Neuronal stem cell (in vitro differentiated cells): Measurements from ENCODE around the gene RXYLT1.
"Not testable (repeated sequence)": the region's sequence is repeated elsewhere in the genome, so short reads cannot be mapped to it uniquely, and the experiment has no call there.

Source experiments
- DNase-seq: peaks from one replicate; pipeline ENCODE4 v3.0.0-alpha.2; 2013; ENCODE audit warnings: low spot score
- H2AFZ ChIP-seq: one replicate; pipeline ENCODE4 v1.6.1; 2013; ENCODE audit warnings: mild to moderate bottlenecking, low read length, inconsistent platforms
- H2AK5ac ChIP-seq: 2 replicates; pipeline ENCODE4 v1.6.1; 2013; ENCODE audit warnings: low read depth, mild to moderate bottlenecking, inconsistent platforms, low read length, moderate library complexity, mixed read lengths
- H2BK120ac ChIP-seq: 2 replicates; pipeline ENCODE4 v1.6.1; 2013; ENCODE audit warnings: low read depth, mild to moderate bottlenecking, inconsistent platforms, low read length, moderate library complexity, mixed read lengths
- H2BK12ac ChIP-seq: one replicate; pipeline ENCODE4 v1.6.1; 2013; ENCODE audit warnings: low read length, inconsistent platforms
- H2BK15ac ChIP-seq: 2 replicates; pipeline ENCODE4 v1.6.1; 2013; ENCODE audit warnings: mild to moderate bottlenecking, low read length, inconsistent platforms, mixed read lengths
- H2BK5ac ChIP-seq: one replicate; pipeline ENCODE4 v1.6.1; 2013; ENCODE audit warnings: inconsistent platforms, mild to moderate bottlenecking, low read length, moderate library complexity
- H3K14ac ChIP-seq: one replicate; pipeline ENCODE4 v1.6.1; 2013; ENCODE audit warnings: low read length, inconsistent platforms
- H3K18ac ChIP-seq: 2 replicates; pipeline ENCODE4 v1.6.1; 2013; ENCODE audit warnings: low read length, inconsistent platforms
- H3K23ac ChIP-seq: 2 replicates; pipeline ENCODE4 v1.6.1; 2013; ENCODE audit warnings: low read depth, mild to moderate bottlenecking, mixed read lengths, low read length, inconsistent platforms; ENCODE audit not compliant: poor library complexity
- H3K27ac ChIP-seq: replicated peaks from 3 replicates; pipeline ENCODE4 v1.5.1; 2013; ENCODE audit warnings: low read length, inconsistent platforms
- H3K27me3 ChIP-seq, 3 experiments: 2 replicates each; pipeline ENCODE4 v1.6.1; 2013; ENCODE audit warnings: low read length in 3 of 3, mild to moderate bottlenecking in 2 of 3, inconsistent platforms in 1 of 3, low read depth in 1 of 3, mixed read lengths in 1 of 3, moderate library complexity in 1 of 3; ENCODE audit not compliant: control insufficient read depth in 3 of 3, insufficient read depth in 3 of 3
- H3K36me3 ChIP-seq, 2 donors: replicated peaks in 1 of 2; 2 replicates each; pipeline ENCODE4 v1.6.1; 2013; ENCODE audit warnings: low read length in 2 of 2; ENCODE audit not compliant: control insufficient read depth in 2 of 2, insufficient read depth in 2 of 2
- H3K4ac ChIP-seq: 2 replicates; pipeline ENCODE4 v1.6.1; 2013; ENCODE audit warnings: inconsistent platforms, mild to moderate bottlenecking, low read length, moderate library complexity
- H3K4me1 ChIP-seq, 2 donors: 1 replicate in 1 of 2; 2 replicates in 1 of 2; pipeline ENCODE4 v1.6.1; 2013; ENCODE audit warnings: low read length in 2 of 2, low read depth in 1 of 2; ENCODE audit not compliant: control insufficient read depth in 2 of 2, insufficient read depth in 1 of 2
- H3K4me2 ChIP-seq: one replicate; pipeline ENCODE4 v1.6.1; 2013; ENCODE audit warnings: mild to moderate bottlenecking, low read length, inconsistent platforms; ENCODE audit not compliant: insufficient read depth, poor library complexity, severe bottlenecking
- H3K4me3 ChIP-seq, 2 donors: 2 replicates each; pipeline ENCODE4 v1.5.1; 2013; ENCODE audit warnings: low read length in 2 of 2, mild to moderate bottlenecking in 2 of 2, inconsistent platforms in 1 of 2, moderate library complexity in 1 of 2
- H3K79me1 ChIP-seq: one replicate; pipeline ENCODE4 v1.6.1; 2013; ENCODE audit warnings: low read depth, mild to moderate bottlenecking, inconsistent platforms, low read length, moderate library complexity
- H3K9ac ChIP-seq: one replicate; pipeline ENCODE4 v1.6.1; 2013; ENCODE audit warnings: mild to moderate bottlenecking, low read depth, low read length, inconsistent platforms; ENCODE audit not compliant: poor library complexity
- H3K9me3 ChIP-seq, 2 donors: replicated peaks in 1 of 2; 2 replicates each; pipeline versions ENCODE3 to v1.6.1; 2013; ENCODE audit warnings: low read length in 2 of 2, mild to moderate bottlenecking in 2 of 2, inconsistent platforms in 1 of 2, low read depth in 1 of 2, mixed read lengths in 1 of 2, moderate library complexity in 1 of 2; ENCODE audit not compliant: control insufficient read depth in 2 of 2, insufficient read depth in 1 of 2
- H4K8ac ChIP-seq: one replicate; pipeline ENCODE4 v1.6.1; 2013; ENCODE audit warnings: low read depth, mild to moderate bottlenecking, inconsistent platforms, low read length, moderate library complexity
- H4K91ac ChIP-seq: one replicate; pipeline ENCODE4 v1.6.1; 2013; ENCODE audit warnings: low read length, low read depth, mild to moderate bottlenecking, inconsistent platforms; ENCODE audit not compliant: poor library complexity
- WGBS, 2 donors: extraction: QIAGEN DNeasy Blood & Tissue Kit; methylation state at CpG; one replicate each; pipeline ENCODE4 v1.1.7; 2013; ENCODE audit warnings: missing lambda C conversion rate in 2 of 2, mixed read lengths in 1 of 2; ENCODE audit not compliant: insufficient read length in 2 of 2, insufficient replicate concordance in 1 of 2; ENCODE audit errors: extremely low coverage in 2 of 2; 5-methylcytosine and 5-hydroxymethylcytosine counted together

Gene RXYLT1

GRCh38 chr12:63838411-63838810 is 58.7 kb downstream of the RXYLT1 start:
- H3K4me2 ChIP-seq = no peak overlapping the region
- no peak overlapping the region for H3K4ac ChIP-seq
- H3K27ac ChIP-seq = no peak overlapping the region
- H3K18ac ChIP-seq = no peak overlapping the region
- no peak overlapping the region for H2AK5ac ChIP-seq
- H2BK5ac ChIP-seq = no peak overlapping the region
- no peak for DNase-seq
- no peak overlapping the region for H3K14ac ChIP-seq
- no peak overlapping the region for H3K23ac ChIP-seq
- H2BK12ac ChIP-seq = no peak overlapping the region
- no peaks in the 10 kb centered on the region for H3K9me3 ChIP-seq
- H3K36me3 ChIP-seq = no peaks in the 10 kb centered on the region
- no peak overlapping the region for H4K91ac ChIP-seq
- H2BK15ac ChIP-seq = no peak overlapping the region
- H2AFZ ChIP-seq = no peak overlapping the region
- no peaks in the 10 kb centered on the region for H3K27me3 ChIP-seq
- H3K4me1 ChIP-seq = peaks cover 0 to 2% of the 10 kb centered on the region in 2 donors
- no peak overlapping the region for H4K8ac ChIP-seq
- H3K79me1 ChIP-seq = no peaks in the 10 kb centered on the region
- WGBS, 2 donors = no CpG with 5 or more reads among the region's 9 CpGs
- no peak overlapping the region for H3K4me3 ChIP-seq
- H3K9ac ChIP-seq = no peak overlapping the region
- no peak overlapping the region for H2BK120ac ChIP-seq

- Histone ChIP-seq H3K4me2 (no peak overlapping the region), H3K27ac (no peak overlapping the region), H3K9ac (no peak overlapping the region), H3K14ac (no peak overlapping the region), H3K4me1 (peaks cover 0 to 2% of the 10 kb centered on the region in 2 donors), H2BK120ac (no peak overlapping the region), H2AFZ (no peak overlapping the region), H3K79me1 (no peaks in the 10 kb centered on the region), H3K27me3 (no peaks in the 10 kb centered on the region), H2BK15ac (no peak overlapping the region), H2BK12ac (no peak overlapping the region), H4K91ac (no peak overlapping the region), H4K8ac (no peak overlapping the region), H2AK5ac (no peak overlapping the region), H3K4ac (no peak overlapping the region), H3K23ac (no peak overlapping the region), H3K4me3 (no peak overlapping the region), H3K9me3 (no peaks in the 10 kb centered on the region), H2BK5ac (no peak overlapping the region), H3K18ac (no peak overlapping the region), H3K36me3 (no peaks in the 10 kb centered on the region)
- no peak for DNase-seq
- WGBS, 2 donors = no CpG with 5 or more reads among the region's 3 CpGs
These were observed 61.3 kb downstream of the RXYLT1 start for GRCh38 chr12:63841011-63841410.

- Histone ChIP-seq H2AK5ac (no peak overlapping the region), H3K27me3 (no peaks in the 10 kb centered on the region), H4K91ac (no peak overlapping the region), H4K8ac (no peak overlapping the region), H3K9me3 (no peaks in the 10 kb centered on the region), H2BK5ac (no peak overlapping the region), H2BK15ac (no peak overlapping the region), H3K4me1 (peaks cover 2 to 3% of the 10 kb centered on the region in 2 donors), H3K14ac (no peak overlapping the region), H3K9ac (no peak overlapping the region), H3K36me3 (no peaks in the 10 kb centered on the region), H3K27ac (no peak overlapping the region), H3K79me1 (no peaks in the 10 kb centered on the region), H3K4ac (no peak overlapping the region), H3K4me3 (no peak overlapping the region), H2AFZ (no peak overlapping the region), H2BK12ac (no peak overlapping the region), H3K23ac (no peak overlapping the region), H2BK120ac (no peak overlapping the region), H3K18ac (no peak overlapping the region), H3K4me2 (no peak overlapping the region)
- no peak for DNase-seq
- WGBS, 2 donors = no CpG with 5 or more reads among the region's 4 CpGs
These were observed 61.9 kb downstream of the RXYLT1 start for GRCh38 chr12:63841571-63841970.

- not testable (repeated sequence) for H3K18ac ChIP-seq, H2BK15ac ChIP-seq, DNase-seq, H3K23ac ChIP-seq, H2BK12ac ChIP-seq, H3K14ac ChIP-seq, H2BK120ac ChIP-seq, H3K4me2 ChIP-seq, H3K4me3 ChIP-seq, H3K27ac ChIP-seq, H3K79me1 ChIP-seq, H3K27me3 ChIP-seq, H3K9me3 ChIP-seq, H3K9ac ChIP-seq, H3K4me1 ChIP-seq, H2AK5ac ChIP-seq, H3K4ac ChIP-seq, H4K91ac ChIP-seq, H4K8ac ChIP-seq, H3K36me3 ChIP-seq, H2BK5ac ChIP-seq
- H2AFZ ChIP-seq = peak overlapping the region; percentile 99
- no CpG with 5 or more reads among the region's 17 CpGs for WGBS, 2 donors
These were observed 63.0 kb downstream of the RXYLT1 start for GRCh38 chr12:63842750-63843149.
